Epithelial cell of esophagus (primary cell): ENCODE measurements around the gene ZRANB3.

Source experiments
- DNase-seq: peaks from one replicate; pipeline ENCODE4 v3.0.0; 2010; ENCODE audit warnings: low read depth
- H3K4me3 ChIP-seq: 2 replicates; pipeline ENCODE4 v1.5.1; 2011; ENCODE audit warnings: mild to moderate bottlenecking, low read length, control low read depth
- TF ChIP-seq, protein P1 (sequence below): IDR thresholded peaks from 2 replicates; pipeline ENCODE4 v1.5.1; 2011; ENCODE audit warnings: low read depth, mild to moderate bottlenecking, low read length, control low read depth, inconsistent platforms; ENCODE audit not compliant: insufficient read depth; ENCODE audit errors: missing control alignments

ZRANB3 gene

DNA sequence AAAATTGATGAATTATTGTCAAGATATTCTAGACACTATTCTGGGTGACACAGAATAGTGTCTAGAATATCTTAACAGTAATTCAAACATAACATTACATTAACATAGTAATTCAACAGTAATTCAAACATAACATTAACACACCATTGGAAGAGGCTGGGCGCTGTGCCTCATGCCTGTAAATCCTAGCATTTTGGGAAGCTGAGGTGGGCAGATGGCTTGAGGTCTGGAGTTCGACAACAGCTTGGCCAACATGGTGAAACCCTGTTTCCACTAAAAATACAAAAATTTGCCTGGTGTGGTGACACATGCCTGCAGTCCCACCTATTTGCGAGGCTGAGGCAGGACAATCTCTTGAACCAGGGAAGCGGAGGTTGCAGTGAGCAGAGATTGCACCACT lies 195.8 kb downstream of the ZRANB3 start:
- TF ChIP-seq, protein P1, sequence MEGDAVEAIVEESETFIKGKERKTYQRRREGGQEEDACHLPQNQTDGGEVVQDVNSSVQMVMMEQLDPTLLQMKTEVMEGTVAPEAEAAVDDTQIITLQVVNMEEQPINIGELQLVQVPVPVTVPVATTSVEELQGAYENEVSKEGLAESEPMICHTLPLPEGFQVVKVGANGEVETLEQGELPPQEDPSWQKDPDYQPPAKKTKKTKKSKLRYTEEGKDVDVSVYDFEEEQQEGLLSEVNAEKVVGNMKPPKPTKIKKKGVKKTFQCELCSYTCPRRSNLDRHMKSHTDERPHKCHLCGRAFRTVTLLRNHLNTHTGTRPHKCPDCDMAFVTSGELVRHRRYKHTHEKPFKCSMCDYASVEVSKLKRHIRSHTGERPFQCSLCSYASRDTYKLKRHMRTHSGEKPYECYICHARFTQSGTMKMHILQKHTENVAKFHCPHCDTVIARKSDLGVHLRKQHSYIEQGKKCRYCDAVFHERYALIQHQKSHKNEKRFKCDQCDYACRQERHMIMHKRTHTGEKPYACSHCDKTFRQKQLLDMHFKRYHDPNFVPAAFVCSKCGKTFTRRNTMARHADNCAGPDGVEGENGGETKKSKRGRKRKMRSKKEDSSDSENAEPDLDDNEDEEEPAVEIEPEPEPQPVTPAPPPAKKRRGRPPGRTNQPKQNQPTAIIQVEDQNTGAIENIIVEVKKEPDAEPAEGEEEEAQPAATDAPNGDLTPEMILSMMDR, result no peak
- DNase-seq, result no peak
- no peak overlapping the region for H3K4me3 ChIP-seq

DNA sequence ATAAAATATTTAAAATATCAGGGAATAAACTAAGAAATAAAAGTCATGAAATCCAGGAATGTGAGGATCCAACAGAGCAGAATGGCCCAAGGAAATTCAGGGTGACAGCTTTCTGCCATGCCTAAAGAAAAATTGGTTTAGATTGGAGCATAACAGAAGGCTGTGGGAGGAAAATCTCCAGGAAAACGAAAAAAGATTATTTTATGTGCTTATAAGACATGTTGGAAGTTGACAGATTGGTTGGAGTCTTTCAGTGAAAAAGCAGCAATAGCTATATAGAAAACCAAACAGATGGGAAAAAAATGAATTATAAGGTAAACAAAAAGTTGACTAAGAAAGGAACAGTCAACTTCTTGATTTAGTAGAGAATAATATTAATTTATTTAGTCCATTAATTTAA lies 203.9 kb downstream of the ZRANB3 start:
- DNase-seq, result no peak
- no peak overlapping the region for H3K4me3 ChIP-seq
- TF ChIP-seq, protein P1, result no peak

DNA sequence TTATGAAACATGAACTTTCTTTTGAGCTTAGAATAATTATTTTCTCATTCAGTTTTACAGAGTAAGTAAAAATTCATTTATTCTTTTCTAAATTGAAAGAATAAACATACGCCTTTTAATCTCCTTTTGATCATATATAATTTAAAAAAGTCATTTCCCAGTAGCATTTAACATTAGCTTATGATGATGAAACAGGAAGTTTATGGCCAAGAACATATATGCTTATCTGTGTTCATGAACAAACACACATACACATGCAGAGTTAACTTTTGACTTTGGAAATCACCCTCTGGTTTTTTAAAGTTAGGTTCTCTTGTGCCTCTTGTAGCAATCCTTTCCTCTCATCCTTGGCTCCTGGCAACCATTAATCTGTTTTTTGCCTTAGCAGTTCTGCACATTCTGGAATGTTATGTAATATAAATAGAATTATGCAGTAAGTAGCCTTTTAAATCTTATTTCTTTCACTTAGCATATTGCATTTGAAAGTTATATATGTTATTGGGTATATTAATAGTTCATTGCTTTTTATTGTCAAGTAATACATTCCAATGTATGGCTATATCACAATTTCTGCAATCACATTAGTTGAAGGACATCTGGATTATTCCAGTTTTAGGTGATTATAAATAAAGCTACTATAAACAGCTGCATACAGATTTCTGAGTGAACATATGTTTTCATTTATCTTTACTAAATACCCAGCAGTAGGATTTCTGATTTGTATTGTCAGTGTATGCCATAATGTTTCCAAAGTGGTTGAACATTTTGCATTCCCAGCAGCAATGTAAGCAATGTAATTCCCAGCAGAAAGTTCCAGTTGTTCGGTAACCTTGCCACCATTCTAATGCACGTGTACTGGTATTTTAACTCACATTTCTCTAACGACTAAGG lies 210.3 kb downstream of the ZRANB3 start:
- H3K4me3 ChIP-seq, result no peak overlapping the region
- no peak for DNase-seq
- TF ChIP-seq, protein P1, result no peak

DNA sequence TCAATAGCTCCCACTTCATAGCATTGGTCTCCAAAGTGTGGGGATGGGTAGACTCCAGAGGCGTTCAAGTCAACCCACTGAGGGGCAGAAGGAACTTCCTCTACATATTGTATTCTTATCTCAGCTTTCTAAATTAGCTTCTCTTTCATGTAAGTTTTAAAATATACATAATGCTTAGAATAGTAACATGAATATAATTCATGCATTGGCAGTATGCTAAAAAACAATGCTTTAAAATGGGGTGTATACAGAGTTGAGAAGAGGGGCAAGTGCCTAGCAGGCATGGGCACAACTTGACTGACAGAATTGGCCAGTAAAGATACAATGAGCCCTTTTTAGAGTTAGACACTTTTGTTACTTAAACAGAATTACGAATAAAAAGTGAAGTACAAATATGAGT lies 212.2 kb downstream of the ZRANB3 start:
- no peak for DNase-seq
- H3K4me3 ChIP-seq, result no peak overlapping the region
- TF ChIP-seq, protein P1, result no peak

DNA sequence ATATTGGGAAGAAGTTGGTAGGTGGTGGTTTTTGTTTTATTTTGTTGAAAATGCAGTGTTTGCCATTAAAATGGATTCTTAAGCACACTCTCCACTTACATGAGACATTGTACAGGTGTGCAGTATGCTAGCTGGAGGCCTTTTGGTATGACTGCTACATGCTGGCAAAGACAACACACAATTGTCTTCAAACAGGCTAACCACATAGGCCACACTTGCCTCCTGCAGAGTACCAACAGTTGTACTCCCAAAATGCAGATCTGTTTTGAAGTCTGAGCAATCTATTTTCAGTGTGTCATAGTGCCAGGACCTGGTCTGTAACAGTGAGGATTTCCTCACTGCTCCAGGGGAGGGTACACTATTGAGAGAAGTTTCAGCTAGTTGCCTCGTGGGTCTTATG lies 213.6 kb downstream of the ZRANB3 start:
- H3K4me3 ChIP-seq, result no peak overlapping the region
- TF ChIP-seq, protein P1, result no peak
- DNase-seq, result no peak

DNA sequence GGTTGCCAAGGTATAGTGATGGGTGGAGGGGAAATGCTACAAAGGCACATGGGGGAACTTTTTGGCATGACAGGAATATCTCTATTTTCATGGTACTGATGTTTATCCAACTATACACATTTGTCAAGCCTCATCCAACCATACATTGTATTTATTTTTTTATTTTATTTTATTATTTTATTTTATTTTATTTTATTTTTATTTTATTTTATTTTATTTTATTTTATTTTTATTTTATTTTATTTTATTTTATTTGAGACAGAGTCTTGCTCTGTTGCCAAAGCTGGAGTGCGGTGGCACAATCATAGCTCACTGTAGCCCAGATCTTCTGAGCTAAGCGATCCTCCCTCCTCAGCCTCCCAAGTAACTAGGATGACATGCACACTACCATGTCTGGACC lies 219.1 kb downstream of the ZRANB3 start:
- no peak overlapping the region for H3K4me3 ChIP-seq
- DNase-seq, result no peak
- TF ChIP-seq, protein P1, result no peak

DNA sequence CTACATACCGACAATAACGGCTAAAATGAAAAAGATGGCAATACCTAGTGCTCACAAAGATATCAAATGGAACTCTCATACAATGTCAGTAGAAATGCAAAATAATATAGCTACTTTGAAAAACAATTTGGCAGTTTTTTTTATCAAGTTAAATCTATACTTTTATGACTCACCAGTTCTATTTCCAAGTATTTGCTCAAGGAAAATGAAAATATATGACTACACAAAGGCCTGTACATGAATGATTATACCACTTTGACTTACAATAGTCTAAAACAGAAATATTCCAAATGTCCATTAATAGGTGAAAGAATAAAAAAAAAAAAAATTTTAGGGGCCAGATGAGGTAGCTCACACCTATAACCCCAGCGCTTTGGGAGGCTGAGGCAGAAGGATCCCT lies 219.8 kb downstream of the ZRANB3 start:
- TF ChIP-seq, protein P1, result no peak
- no peak overlapping the region for H3K4me3 ChIP-seq
- DNase-seq, result no peak
